ENCODE data around the gene PRPF4.
A peak's percentile ranks its signal among the peaks of the same experiment; 100 is the strongest.

PRPF4 gene

DNA sequence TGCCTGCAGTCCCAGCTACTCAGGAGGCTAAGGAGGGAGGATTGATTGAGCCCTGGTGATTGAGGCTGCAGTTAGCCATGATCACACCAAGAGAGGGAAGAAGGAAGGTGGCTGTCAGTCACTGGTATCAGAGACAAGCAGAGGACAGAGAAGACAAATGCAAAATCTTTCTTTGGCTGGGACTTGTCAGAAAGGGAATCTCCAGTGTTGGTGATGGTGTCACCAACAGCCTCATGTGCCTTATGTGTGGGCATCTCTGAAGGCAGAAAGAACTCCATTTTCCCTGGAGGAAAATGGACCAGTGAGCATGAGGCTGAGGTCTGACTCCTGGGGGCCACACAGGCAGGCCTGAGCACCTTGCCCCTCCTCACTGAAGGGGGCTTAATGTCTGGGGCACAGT is 39.8 kb downstream of the PRPF4 start:
- no peak for DNase-seq

DNA sequence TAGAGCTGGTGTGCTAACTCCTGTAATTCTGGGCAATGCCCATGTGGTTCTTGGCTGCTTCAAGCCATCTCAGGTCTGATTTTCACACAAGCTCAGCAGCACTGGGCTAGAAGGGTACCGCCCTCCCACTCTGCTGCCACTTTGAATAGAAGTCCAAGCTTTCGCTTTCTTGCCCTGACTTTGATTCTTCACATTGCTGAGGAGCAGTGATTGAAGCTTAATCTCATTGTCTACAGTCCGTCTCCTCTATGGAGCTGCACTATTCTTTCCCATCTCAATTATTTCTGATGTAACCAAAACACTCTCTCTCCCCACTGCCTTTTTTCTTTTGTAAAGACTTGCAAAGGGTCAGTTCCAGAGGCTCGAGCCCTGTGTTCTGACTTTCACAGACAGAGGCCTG is 40.6 kb downstream of the PRPF4 start:
- no peak for DNase-seq

DNA sequence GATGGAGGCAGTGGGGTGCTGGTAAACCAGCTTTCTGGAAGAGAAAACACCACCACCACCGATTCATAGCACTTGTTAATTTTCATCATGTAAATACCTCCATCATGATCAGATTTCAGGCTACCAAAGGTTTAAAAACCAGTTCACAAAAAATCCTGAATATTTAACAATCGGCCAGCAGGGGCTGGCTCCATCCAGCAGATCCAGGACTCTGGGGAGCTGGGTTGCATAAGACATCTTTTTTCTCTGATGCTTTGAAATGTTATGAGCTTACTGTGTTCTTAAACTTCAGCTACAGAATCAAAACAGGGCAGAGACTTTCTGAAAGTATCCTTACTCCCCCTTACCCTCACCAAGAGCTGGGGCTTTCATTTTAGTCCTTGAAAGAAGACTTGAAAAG is 42.3 kb downstream of the PRPF4 start:
- no peak for DNase-seq

DNA sequence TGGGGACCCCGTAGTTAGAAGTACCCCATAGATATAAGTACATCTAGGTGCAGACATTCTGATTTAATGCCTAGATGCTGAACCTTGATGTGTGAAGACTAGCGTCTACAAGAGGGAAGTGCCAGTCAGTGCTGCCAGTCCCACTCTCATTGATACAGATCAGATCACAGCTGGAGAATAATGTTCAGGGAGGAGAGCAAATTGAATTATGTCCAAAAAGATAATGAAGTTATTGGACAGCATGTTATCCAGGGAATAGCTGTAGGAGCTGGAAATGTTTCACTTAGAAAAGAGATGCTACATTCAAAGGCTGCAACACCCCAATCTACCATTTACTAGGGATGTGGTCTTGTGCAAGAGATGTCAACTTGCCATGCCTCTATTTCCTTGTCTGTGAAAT is 43.6 kb downstream of the PRPF4 start:
- DNase-seq, result no peak

DNA sequence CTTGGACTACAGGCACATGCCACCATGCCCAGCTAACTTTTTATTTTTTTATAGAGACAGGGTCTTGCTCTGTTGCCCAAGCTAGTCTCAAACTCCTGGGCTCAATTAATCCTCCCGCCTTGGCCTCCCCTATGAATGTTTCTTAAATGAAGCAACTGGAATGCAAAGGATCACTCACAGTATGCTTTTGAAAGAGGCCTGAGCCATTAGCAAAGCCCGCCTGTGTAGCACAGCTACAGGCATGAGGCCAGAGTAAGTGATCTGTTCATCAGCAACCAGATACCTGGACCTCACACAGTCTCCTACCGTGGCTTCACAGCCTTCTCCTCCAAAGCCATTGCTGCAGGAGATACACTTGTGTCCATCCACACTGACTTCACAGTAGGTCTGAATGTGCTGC is 44.6 kb downstream of the PRPF4 start:
- DNase-seq, result no peak

DNA sequence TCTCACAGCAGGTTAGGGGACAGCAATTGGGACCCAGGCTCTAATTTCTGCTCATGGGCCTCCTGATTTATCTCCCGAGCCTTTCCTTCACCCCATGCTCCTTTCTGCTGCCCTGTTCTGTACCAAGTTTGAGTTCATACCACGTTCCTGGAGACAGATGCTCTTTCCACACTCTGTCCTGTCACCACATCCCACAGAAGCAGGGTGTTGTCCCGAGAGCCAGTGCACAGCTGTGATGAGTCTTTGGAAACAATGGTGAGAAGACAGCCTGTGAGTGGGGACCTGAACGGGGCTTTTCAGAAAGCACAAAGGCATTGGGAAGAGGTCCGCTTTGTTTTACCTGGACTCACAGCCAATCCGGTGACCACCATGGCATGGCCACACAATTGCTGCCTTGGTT is 47.2 kb downstream of the PRPF4 start:
- DNase-seq, result no peak

DNA sequence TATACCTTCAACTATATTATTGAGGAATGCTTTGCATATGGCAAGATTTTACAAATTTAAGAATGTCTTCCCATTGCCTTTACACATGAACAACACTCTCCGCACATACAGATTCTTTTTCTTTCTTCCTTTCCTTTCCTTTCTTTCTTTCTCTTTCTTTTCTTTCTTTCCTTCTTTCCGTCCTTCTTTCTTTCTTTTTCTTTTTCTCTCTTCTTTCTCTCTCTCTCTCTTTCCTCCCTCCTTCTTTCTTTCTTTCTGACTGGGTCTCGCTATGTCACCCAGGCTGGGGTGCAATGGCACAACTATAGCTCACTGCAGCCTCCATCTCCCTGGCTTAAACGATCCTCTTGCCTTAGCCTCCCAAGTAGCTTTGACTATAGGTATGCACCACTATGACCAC is 50.8 kb downstream of the PRPF4 start:
- DNase-seq, result no peak

DNA sequence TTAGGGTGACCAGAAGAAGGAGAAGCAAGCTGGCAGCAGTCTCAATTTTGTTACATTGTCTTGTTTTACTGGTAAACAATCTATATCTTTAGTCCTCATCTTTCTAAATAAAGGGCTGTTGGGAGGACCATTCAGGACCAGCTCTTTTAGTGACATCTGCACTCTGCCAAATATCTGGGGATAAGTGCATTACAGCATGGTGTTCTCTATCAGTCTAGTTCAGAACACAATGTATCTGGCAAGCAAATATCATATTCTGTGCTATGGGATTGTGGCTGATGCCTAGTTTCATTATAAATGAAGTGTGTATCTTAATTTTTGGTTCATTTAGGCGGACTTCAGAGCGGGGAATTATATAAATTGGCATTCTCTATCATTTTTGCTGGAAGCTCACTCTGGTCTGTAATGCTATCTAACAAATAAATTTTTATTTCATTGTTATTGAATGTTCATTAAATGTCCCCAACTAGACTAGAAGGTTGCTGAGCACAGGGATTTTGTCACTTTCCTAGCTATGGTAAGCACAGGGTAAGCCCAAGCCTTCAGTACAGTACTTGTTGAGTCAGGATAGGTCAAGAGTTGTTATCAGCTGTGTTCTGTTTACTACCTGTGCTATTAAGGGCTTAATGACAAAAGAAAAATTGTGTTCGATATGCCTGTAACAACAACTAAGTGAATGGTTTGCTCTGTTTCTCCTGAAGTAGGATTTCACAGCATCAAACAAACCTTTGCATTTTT is 52.8 kb downstream of the PRPF4 start:
- DNase-seq, result no peak

DNA sequence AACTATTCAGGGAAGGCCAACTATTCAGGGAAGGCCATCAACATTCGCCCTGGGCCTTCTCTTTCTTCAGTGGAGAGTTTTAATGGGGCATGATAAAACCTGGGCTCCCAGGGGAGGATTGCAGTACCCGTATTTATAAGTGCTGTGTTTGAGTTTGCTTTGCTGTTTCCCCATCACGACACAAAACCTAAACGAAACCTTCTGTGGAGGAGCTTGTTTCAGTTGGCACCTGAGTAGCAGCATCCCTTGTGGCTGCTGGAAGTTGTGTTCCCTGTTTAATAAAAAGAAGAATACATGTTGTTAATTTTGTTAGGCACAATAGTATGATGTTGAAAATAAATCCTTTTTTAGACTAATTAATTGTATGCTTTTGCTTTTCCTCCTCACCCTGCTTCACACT is 56.3 kb downstream of the PRPF4 start:
- no peak for DNase-seq

DNA sequence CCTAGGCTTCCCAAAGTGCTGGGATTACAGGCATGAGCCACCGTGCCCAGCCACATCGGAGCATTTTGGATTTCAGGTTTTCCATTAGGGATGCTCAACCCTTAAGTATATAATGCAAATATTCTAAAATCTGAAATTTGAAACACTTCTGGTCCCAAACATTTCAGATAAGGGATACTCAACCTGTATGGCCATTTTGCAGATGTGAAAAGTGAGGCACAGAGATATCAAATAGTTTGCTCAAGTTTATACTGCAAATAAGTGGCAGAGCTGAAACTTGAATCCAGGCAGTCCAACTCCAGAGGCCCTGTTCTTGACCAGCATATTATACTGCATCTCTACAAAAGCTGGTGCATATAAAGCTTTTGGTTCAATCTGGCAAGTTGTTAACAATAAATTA is 62.3 kb downstream of the PRPF4 start:
- DNase-seq, result no peak

DNA sequence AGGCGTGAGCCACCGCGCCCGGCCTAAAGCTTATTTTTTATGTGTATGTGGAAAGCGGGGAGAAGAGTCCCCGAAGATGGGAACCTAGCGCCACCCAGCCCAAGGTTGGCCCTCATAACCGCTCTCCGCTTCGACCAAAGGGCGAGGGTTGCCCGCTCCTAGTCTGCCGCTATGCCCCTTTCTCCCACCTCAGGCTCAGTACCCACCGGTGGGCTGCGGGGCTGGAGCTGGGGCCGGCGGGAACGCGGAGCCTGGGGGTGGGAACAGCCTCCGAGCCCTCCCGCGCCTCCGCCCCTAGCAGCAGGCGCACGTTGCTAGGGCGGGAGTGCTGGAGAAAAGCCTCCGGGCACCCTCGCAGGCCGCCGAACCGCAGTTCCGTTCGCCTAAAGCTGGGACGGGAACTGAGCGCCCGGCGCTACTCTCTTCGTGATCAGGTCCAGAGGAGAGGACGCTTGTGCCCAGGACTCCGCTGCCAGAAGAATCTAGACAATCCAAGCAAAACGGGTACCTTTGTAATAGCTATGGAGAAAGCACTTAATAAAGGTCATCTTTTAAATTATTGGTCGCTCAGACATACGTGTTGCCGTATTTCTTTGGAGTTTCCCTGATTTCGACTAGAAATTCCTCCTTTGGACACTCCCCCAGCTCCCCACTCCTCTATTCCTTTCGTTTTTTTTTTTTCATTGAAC is 64.7 kb downstream of the PRPF4 start, which contains the start of gene WDR31:
Gene WDR31 (minus strand): TSS at position 265 of the 689 bp plus-strand sequence. CDS start 8,253 bp downstream, outside the sequence.
- peak; percentile 61 to 82 for DNase-seq

DNA sequence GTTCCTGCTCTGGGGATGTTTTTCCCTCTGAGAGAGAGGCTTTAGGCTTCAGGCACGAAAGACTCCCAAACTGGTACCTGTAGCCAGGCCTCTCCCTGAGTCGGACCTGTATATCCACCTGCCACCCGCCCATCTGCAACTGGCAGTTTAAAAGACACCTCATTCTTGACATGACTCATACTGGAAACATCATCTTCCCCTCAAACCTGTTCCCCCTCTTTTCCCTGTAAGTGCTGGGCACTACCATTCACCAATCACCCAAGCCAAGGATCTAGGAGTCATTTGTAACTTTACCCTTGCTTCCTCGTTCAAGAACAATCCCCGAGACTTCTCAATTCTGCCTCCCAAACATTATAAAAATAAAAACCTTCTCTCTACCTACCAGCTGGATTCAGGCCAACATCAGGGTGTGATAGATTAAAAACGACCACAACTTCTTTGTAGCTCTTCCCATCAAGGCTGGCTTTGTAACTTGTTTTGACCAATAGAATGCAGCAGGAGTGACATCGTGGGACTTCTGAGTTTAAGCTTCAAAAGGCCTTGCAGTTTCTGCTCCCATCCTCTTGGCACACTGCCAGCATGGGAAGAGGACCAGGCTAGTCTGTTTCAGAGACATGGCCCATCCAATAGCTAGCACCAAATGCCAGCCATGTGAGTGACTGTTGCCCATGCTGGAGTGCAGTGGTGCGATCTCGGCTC is 66.4 kb downstream of the PRPF4 start:
- DNase-seq, result no peak
